GM21576 (cell line): ENCODE measurements around the gene CKAP4.
"Not testable (repeated sequence)": the region's sequence is repeated elsewhere in the genome, so short reads cannot be mapped to it uniquely, and the experiment has no call there.

Experiments
- ATAC-seq: cut with Tn5 transposase; IDR thresholded peaks from one replicate; pipeline ENCODE4 v1.9.1; 2021; ENCODE audit warnings: mild to moderate bottlenecking, moderate library complexity; ENCODE audit not compliant: unreplicated experiment

CKAP4 gene

GRCh38 chr12:106247674-106248311 lies at the start of gene CKAP4:
Gene CKAP4, minus strand, starts transcription at chr12:106248020. Its CDS starts 169 bp downstream, at chr12:106247851.
- peak; percentile 34 for ATAC-seq

DNA sequence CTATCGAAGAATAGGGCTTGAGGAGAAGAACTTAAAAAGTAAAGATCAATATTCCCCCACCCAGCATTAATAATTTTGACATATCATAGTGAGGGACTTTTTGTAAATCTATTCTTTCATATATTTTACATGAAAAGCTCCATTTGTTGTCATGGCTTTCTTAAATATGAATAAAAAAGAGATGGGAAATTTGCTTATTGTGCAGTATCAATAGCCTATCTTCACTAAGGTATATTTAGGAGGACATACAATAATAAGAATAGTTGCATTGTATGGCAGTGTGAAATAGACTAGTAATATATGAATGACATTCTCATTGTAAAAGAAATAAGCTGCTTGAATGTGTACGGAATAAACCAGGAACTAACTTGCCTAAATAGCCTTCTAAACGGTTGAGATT lies 49.3 kb upstream of the CKAP4 start:
- no peak for ATAC-seq

- ATAC-seq = no peak
Measured at GRCh38 chr12:106296179-106296877, 48.5 kb upstream of the CKAP4 start.

GRCh38 chr12:106292339-106292738 lies 44.5 kb upstream of the CKAP4 start:
- ATAC-seq = no peak

DNA sequence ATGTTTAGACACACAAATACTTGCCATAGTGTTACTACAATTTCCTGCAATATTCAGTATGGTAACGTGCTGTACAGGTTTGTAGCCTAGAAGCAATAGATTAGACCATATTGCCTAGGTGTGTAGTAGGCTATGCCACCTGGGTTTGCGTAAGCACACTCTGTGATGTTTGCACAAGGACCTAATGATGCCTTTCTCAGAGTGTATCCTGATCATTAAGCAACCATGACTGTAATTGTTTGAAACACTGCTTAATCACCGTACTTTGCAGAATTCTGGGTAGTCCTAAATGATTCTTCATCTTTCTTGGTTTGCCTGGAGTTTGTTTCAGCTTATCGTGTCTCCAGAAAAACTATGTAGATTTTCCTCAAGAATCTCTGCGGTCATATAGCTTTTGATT lies 43.5 kb upstream of the CKAP4 start:
- ATAC-seq = no peak

DNA sequence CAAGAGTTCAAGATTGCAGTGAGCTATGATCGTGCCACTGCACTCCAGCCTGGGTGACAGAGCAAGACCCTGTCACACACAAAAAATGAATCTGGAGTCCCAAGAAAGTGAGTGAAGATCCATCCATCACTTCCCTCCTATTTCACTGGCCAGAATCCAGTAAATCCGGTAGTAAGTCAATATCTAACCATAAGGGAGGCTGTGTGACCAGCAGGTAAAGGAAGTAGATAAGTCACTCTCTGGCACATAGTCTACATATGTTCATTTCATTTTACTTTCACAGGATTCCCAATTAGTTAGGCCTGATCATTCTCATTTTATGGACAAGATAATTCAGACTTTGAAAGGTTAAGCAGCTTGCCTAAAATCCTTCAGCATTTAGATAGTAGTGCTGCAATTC lies 42.8 kb upstream of the CKAP4 start:
- no peak for ATAC-seq

- no peak for ATAC-seq
Measured at GRCh38 chr12:106289196-106289681, 41.4 kb upstream of the CKAP4 start.

GRCh38 chr12:106288494-106289195 lies 40.8 kb upstream of the CKAP4 start:
- no peak for ATAC-seq

DNA sequence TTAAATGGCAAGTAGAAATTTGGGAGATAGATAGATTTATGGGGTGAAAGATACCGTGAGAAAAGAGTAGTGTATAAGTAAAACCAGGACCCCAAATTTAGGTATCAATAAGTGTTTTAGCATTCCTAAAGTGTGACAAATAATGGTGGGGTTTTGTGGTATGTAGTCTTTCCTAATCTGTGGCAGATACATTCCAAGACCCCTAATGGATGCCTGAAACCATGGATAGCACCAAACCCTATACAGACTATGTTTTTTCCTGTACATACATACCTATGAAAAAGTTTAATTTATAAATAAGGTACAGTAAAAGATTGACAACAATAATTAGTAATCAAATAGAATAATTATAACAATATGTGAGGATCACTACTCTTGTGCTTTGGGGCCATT lies 40.3 kb upstream of the CKAP4 start:
- ATAC-seq = no peak

DNA sequence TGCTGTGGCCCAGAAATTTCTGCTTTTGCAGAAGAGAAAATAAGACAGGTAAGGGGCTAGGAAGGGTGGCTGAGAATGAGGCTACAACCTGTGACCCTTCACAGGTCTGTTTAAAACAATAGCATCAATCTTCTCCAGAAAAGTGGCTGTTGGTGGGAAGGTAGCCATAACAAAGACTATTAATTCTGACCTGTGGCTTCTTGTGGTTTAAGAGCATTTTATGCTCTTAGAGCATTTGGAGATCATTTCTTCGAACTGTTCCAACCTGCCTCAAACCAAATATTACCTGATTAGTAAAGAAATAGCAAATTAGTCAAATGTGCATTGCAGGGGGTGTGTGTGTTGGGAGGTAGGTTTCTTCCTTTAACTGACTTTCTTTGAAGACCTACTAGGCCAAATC lies 39.5 kb upstream of the CKAP4 start:
- no peak for ATAC-seq

- not testable (repeated sequence) for ATAC-seq
Measured at GRCh38 chr12:106286576-106287162, 38.8 kb upstream of the CKAP4 start.

DNA sequence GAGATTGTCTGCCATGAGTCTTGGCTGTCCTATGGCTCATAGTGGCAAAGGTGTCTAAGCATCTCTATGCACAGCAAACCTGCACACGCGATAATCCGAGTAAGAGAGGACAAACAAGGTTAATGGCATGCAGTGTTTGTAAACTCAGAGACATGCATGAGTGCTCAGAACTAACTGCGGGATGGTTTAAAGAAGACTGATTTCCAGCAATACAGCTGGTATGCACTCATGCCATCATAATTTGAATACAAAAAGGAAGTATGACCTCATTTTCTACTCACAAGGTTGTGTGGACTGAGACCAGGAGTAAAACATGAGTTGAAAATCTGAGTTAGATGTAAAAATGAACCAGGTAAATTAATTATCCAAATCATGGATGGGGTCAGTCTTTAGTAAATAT lies 38.2 kb upstream of the CKAP4 start:
- ATAC-seq = no peak

GRCh38 chr12:106284358-106285105 lies 36.7 kb upstream of the CKAP4 start:
- no peak for ATAC-seq

DNA sequence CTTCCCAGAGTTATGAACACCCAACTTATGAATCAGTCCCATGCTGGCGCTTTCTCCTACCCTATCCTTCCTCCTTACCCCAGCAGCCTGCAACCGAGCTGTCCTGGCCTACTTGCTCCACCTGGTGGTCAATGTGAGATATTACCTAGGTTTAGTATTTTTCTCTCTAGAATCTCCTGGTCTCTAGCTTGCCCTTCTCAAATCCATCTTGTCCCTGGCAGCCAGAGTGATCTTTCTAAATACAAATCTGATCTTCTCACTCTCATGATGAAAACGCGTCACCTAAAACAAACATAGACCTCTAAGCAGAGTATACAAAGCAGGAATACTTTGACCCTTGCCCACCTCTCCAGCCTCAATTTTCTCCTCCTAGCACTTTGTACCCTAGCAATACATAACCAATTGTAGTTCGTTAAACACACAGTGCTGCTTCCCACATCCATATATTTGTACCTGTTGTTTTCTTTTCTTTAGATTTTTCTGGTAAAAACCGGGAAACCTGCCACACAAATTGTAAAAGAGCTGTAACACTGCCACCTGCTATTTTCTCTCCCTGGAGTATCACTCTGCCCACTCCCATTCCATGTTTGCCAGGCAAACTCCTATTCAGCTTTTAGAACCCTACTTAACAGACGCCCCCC lies 34.8 kb upstream of the CKAP4 start:
- ATAC-seq = no peak

DNA sequence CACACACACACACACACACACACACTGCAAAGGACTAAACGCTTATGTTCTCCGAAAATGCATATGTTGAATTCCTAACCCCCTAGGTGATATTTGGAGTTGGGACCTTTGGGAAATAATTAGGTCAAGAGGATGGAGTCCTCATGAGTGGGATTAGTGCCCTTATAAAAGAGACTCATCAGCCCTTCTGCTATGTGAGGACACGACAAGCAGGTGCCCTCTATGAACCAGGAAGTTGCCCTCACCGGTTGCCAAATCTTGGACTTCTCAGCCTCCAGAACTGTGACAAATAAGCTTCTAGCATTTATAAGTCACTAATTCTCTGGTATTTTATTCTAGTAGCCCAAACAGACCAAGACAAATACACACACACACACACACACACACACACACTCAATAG lies 34.0 kb upstream of the CKAP4 start:
- ATAC-seq = no peak

- no peak for ATAC-seq
Measured at GRCh38 chr12:106281056-106281782, 33.4 kb upstream of the CKAP4 start.

GRCh38 chr12:106280106-106280505 lies 32.3 kb upstream of the CKAP4 start:
- ATAC-seq = no peak

DNA sequence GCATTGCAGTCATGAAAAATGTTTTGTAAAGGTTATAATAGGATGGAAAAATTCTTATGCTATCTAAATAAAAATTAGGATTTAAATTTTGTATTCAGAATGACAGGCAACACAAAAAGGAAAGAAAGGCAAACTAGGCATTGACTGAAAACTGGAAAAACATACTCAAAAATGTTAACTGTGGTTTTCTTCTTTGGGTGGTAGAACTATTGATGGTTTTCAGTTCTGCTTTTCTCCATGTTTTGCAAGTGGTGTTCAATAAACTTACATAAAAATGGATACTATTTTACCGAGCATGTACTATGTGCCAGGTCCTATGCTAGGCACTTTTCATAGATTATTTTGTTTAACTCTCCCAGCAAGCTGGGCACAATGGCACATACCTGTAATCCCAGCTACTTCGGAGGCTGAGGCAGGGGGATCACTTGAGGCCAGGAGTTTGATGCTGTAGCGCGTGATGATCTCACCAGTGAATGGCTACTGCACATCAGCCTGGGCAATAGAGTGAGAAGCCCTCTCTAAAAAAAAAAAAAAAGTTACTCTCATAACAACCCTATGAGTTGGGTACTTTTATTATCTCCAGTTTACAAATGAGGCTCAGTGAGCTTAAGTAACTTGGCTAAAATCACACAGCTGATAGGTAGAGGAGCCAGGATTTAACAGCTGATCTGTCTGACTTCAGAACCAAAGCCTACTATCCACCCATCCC lies 28.4 kb upstream of the CKAP4 start:
- ATAC-seq = peak; percentile 89

DNA sequence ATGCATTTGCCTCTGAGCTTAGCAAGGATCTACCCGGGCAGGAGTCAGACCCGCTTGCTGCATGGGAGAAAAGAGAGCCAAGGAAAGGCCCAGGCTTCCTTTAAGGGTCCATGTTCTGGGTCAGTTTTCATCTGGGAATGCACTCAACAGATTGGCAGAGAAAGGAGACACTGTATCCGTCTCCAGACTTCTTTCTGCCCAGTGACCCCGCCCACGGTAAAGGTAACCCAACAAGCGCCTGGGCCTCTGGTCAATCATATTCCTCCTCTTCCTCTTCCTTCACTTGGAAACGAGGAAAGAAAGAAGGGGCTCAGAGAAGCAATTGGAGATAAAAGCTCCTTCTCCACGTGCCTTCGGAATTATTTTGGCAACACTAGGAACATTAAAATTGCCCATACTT lies 27.6 kb upstream of the CKAP4 start:
- no peak for ATAC-seq
